Measurements from ENCODE around the gene USP2.

The USP2 gene

DNA sequence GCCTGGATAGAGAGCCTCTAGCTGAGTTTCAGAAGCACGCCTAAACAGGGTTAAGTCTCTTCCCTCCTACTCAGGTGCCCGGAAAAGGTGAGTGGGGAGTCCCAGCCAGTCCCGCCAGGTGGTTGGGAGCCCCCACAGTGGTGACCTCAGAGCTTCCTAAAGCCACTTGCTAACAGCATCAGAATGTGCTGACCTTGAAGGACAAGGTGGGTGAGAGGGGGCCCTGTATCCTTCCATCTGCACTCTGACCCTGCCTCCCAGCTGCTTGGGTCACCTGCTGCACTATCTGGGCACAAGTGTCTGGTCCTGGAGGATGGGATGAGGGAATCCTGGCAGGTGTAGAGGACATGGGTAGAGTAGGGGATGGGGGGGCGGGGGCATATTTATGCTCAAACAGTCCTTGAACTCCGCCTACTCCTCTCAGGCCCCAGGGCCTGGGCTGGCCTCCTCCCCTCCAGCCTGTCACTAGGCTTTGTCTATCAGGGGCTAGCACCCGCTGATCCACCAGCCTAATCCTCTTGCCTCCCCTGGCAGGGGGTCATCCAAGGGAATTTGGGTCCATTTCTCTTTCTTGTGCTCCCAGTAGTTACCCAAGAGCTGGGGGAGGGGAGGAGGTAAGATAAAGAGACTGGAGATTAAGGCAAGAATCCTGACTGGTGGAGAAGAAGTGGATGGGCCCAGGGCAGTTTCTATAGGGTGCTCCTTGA lies 3.4 kb downstream of the USP2 start:
- no peak for FAIRE-seq
- DNase-seq (ENCODE audit: insufficient read length, low spot score) = no peak

DNA sequence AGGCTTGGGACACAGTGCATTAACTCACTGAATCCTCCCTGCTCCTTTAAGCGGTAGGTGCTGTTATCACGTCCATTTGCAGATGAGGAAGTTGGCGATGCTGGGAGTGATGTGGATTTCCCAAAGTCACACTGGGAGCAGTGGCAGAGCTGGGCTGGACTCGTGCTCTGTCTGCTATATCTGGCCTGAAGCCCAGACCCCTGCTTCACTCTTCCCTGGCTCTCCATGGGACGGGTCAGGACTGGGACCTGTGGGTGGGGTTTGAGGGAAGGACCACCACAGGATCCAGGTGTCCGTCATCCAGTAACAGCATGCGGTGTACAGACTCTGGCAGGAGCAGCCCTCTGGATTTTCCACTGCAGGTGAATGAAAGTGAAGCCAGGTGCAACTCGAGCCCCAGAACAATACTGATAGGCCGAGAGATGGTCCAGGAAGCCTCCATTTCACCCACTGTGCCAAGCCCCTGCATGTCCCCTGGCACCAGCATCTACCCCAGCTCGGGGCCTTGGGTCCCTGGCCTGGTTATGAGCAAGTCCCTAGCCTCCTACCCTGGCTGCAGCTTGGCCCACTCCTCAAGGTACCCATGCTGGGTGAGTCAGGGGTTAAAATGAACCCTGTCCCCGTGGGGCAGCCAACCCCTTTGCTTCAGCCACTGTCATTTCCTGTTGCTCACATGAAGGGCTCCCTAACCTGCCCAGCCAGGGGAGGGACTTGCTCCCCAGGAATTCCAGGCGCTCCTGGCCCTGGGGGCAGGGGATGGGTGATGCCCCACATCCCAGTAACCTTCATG lies 4.2 kb downstream of the USP2 start:
- DNase-seq (ENCODE audit: insufficient read length, low spot score) (no peak), FAIRE-seq (no peak)

DNA sequence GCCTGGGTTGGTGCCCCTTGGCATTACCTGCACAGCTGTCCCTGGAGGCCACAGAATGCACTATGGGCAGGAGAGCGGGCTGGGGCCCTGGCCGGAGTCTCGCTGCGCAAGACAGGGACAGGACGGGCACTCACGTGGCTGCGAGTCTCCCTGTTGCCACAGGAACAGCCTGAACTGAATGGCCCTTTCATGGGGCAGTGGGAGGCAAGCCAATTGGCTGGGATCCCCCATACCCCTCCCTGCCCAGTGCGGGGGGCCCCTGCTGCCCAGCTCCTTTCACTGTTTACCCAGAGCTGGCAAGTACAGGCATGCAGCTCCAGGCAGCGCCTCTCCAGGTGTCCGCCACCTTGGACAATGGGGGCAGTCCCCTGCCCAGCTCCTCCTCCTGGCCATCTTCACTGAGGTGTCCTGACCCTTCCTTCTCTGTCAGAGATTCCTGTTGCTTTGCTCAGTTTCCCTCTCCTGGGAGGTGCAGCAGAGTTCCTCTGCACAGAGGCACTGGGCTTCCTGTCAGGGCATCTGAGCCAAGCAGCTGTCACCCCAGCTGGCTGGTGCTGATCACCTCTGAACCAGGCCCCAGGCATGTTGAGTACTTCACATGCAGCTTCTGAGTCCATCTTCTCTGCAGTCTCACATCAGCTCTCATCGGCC lies 5.2 kb downstream of the USP2 start:
- FAIRE-seq (no peak), DNase-seq (ENCODE audit: insufficient read length, low spot score) (no peak)

DNA sequence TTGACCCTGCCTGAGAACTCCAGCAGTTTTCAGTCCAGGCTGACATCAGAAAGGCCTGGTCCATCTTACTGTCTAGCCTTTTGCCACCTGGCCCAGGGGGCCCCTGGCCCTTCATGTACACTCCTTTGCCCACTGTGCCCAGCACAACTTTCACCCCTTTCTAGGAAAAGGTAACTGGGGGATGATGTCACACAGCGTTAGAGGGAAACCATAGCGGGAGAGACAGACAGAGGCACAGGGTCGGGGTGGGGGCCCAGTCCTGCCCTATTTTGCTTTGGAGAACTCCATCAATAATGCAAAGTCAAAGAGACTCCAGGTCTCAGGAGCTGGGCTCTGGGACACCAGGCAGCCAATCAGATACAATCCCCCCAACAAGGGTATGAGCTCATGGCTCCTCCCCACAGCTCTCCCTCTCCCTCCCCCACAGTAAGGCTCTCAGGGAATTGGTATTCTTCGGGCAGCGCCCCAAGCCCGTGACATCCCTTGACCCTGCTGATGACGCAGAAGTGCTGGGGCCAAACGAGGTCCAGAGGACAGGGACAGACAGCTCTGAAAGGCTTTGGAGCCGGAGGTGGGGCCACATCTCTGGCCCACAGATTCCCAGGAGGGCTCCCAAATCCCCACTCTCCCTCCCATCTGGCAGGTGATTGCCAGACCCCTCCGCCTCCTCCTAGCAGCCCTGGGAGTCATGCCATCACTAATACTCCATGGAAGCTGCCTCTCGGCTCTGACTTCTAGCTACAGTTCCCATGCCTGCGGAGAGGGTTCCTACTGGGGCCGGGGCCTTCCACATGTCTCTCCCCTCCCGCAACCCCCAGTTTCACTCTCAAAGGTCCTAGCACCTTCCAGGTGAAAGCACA lies 5.9 kb downstream of the USP2 start:
- FAIRE-seq (no peak), DNase-seq (ENCODE audit: insufficient read length, low spot score) (no peak)

DNA sequence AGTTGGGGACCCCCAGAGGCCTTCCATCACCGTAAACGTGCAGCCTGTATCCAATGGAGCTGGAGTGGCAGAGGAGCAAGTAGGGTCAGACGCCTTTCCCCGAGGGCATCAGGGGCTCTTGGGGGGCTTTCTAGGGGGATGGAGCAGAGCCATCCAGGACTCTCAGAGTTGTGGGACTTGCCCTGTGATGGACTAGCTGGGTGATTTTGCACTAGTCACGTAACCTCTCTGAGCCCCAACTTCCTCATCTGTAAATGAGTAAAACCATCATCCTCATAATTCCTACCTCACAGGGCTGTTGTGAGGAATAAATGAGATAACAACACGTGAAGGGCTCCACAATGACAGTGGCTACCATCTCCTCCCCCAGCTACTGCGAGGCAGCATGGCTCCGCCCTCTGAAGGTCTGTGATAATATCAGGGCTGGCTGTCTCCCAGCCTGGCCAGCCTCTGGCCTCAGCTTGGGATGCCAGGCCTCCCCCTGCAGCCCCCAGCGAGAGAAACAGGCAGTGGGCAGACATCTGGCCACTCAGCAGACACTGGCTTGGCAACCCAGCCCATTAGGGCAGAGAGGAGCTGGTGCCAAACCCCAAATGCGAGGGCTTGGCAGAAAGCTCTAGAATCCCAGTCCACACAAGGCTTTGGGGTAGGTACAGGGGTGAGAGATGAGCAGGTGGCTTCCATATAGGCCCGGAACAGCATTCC lies 6.7 kb downstream of the USP2 start:
- DNase-seq (ENCODE audit: insufficient read length, low spot score) (no peak), FAIRE-seq (no peak)

DNA sequence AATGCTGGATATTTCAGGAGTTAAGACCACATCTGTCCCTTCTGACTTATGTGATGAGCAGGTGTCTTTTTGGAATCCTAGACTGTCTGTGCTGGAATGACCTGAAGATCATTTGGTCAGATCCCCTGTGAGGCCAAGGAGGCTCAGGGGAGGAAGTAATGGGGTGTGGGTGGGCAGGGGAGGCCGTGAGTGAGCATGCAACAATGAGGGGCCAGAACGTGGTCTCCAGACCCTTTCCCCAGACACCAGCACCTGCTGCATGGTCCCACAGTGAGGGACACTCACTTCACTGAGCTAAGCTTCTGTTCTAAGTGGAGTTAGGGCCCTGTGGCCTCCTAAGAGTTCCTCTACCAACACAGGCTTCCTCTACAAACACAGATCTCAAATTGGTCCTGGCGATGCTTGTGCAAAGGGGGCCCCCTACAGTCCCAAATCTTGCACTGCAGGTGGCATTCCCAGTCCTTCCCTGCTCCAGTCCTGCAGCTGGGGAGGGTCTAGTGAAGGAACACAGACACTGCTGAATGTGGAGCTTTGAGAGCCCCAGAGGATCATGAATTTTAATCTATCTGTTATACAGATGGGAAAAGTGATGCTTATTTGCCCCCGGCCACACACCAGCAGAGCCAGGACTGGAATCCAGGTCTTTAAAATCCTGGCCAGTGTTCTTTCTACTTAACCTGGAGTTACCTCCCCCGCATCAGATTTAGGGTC lies 7.4 kb downstream of the USP2 start:
- DNase-seq (ENCODE audit: insufficient read length, low spot score) = peak; percentile 80
- peak; percentile 80 for FAIRE-seq

DNA sequence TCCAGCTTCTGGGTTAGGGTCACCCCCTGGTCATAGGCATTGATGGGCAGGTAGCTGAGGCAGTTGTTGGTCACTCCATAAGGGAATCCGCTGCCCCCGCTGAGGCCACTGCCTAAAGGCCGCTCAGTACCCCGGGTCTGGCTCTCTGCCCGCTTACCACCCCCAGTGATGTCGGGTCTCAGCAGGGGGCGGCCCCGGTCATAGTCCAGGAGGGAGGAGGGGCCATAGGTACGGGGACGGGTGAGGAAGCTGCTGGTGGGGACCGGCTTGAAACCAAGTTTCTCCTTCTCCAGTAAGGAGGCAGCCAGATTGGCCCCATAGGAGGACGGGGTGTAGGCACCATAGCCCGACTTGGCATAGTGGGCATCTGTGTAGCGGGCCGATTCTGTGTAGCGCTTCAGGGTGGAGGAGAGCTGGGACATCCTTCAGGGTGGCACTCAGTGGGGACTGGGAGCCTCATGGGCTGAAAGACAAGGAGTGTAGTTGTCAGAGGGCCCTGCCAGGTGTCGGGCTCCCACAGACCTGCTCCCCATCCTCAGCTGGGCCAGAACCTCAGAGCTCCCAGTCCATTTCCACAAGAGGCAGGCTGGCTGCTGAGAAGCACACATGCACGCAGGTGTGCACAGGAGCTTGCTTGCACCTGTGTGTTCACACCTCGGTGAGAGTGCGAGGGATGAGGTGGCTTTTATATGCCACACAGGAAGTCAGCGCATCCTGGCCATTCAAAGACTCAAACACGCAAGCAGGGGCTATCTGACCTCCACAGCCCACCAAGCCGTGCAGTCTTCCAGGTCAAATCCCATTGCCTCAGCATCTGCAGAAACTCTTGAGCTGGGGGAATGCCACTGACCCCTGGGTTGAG lies 8.2 kb downstream of the USP2 start:
- FAIRE-seq = no peak
- DNase-seq (ENCODE audit: insufficient read length, low spot score) = no peak

DNA sequence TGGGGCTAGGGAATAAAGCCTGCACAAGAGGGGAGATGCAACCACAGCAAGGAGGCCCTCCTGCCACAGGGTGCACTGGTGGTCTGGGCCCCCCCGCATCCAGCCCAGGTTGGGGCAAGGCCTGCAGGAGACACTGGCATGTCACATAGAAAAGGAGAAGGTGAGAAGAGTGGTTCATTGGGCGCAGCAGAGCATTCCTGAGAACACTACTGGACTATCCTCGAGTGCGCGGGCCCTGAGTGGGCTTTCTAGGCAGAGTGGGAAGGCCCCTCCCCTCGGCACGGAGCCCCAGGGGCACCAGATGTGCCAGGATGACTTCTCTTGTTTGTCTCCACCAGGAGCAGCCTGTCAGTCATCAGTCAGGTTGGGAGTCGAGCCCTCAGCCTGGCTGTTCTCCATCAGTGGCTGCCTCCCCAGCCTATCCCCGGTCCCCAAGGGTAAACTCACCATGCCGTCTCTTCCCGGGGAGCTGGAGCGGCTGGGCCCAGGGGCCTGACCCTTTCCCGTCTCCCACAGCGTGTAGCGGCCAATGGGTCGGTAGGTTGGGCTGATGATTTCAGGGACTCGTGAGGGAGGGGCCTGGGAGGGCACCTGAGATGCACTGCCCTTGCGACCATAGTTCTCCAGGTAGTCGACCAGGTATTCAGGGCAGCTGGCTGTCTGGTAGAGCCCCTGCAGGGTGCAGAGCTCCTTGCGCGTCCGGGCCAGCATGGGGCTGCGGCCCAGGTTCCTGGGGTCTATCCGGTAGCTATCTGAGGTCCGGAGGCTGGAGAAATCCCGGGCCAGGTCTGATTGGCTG lies 9.0 kb downstream of the USP2 start:
- FAIRE-seq (no peak), DNase-seq (ENCODE audit: insufficient read length, low spot score) (no peak)

DNA sequence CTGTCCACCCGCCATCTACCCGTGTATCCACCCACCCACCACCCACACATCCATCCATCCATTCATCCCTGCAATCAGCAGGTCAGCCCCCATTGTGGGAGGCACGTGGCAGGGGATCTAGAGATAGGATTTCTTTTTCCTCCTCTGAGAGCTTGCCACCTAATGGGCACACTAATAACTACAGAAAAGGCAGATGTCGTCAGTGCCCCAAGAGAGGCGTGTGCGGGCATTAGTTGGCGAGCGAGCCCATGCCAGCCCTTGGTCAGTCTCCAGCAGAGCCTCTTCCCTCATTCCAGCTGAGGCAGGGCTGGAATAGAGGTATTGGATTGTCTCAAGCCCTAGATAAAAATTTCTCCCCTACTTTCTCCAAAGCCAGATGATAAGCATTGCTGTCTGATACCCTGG lies 9.7 kb downstream of the USP2 start:
- no peak for FAIRE-seq
- DNase-seq (ENCODE audit: insufficient read length, low spot score) = no peak

DNA sequence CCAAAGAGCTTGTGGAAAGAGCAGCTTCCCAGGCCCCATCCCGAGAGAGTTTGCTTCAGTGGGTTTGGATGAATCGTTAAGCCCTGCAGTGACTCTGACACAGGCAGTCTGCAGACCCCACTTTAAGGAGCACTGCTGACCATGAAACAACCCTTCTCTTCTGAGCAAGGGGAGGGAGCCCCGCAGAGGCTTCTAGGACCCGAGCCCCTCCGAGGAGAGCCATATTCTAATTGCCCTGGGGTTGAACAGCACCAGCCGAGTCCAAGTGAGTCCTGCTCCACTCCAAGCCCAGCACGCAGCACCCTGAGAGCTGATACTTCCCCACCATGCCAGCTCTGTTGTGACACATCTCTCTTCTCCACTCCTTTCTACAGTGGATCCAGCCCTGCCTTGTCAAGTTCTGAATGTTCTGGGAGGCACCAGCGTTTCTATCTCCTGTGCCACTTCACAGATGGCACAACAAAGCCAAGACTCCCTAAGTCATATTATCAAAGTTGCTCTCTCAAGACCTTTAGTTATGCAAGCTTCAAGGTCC lies 10.4 kb downstream of the USP2 start:
- DNase-seq (ENCODE audit: insufficient read length, low spot score) = no peak
- no peak for FAIRE-seq

DNA sequence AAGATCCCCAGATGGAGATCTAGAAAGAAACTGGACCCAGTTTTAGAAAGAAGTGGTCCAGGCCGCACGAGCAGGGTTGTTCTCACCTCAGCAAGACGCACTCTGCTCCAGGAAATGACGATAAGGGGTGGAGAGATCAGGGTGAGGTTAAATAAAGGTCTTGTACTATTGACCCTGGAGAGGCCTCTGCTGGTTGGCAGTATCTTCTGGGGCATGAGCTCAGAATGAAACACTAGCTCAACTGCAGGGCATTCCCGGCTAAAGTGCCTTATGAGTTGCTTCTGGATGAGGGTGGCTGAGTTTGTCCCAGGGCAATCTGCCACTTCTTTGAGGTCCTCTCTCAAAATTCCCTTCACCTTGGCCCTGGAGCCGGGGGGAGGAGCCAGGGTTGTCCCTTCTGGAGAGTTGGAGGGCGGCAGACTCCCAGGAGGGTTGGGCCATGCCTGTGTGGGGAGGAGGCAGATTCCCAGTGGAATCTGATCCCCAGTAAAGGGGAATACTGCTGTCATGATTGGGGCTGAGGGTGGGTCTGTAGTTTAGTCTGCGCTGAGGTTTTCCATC lies 10.9 kb downstream of the USP2 start:
- no peak for FAIRE-seq

DNA sequence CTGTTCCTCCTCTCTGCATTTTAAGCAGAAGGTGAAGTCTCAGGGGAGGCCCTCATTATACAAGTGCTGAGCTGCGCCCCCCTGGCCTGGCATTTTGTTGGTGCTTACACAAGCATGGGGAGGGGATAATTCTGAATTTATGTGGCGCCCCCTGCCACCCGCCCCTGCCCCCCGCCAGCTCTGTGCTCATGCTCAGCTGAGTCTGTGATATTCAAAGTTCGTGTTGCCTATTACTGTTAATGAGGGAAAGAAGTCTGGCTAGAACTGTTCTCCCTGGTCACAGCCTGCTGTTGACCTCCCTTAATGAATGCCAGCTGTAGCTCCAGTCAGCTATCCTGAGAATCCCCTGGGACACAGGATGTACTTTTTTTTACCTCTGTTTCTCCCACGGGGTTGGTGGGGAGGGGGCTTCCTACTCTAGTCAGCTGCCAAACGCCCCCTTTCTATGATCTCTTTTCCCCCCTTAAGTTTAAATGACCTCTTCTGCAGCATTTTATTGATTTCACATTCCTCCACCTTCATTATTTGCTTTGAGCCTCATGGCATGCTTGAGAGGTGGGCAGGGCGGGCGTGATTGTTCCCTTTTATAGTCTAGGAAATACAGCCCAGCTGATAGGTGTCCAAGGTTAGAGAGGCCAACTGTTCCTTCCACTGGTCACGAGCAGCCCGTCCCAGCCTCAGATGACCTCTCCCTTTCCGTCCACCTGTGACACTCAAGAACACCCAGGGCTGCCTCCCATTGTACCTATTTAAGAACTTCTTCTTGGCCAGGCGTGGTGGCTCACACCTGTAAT lies 12.2 kb downstream of the USP2 start:
- FAIRE-seq = no peak
- DNase-seq (ENCODE audit: insufficient read length, low spot score) = no peak

More for the DNA sequence above, 10.9 kb downstream of the USP2 start:
- DNase-seq (ENCODE audit: insufficient read length, low spot score) = no peak

DNA sequence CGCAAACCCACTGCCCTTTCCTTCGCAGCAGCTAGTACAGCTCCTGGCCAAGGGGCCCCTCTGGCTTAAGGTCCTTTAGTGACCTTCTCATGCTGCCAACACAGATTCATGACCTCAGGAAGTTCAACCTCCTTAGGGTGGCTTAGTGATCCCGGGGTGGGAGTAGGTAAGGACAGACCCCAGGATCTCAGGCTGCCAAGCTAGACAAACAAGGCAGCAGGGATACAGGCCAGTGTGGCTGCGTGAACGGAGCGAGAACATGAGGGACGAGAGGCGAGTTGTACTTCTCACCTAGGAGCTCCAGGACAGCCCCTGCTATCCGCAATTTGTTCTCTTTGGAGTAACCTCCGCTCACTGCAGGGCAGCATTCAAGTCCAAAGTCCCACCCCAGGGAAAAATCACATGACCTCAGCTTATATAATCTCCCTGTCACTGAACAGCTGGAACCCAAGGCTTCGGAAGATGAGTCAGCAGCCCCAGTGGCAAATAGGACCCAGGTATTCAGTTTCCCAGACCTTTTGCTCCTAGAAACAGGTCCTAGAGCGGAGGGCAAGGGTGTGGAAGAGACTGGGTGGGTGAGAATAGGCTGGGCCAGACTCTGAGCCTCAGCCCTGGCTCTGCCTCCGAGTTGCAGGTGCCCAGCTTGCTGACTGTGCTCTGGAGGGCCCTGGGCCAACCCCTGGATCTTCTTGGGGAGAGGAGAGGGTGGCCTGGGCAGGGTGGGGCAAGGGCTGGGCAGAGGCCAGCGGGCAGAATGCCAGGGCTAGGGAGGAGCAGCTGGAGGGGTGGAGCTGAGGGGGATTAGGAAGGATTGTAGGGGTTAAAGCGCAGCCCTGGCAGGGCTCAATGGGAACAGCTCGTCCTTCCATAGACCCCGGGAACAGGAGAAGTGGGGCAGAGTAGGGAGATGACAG lies 13.1 kb downstream of the USP2 start:
- DNase-seq (ENCODE audit: insufficient read length, low spot score) (no peak), FAIRE-seq (no peak)

DNA sequence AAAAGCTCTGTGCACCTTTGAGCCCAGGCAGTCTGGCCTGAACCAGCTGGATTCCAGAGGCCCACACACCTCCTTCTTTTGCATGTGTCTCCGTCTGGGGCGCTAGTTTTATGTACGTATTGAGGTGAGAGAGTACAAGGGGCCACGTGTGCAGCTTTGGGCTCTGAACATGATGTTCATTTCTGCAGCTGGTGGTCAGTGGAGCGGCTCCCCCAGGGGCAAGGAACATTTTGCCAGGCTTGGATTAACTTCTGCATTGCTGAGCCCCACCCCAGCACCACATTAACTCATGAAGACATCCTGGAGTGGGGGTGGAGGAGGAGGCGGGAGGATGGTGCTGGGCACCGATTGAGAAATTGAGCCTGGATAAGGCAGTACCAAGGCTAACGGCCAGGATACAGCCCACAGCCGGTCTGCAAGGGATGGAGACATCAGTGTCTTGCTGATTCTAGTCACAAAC lies 13.8 kb downstream of the USP2 start:
- FAIRE-seq (no peak), DNase-seq (ENCODE audit: insufficient read length, low spot score) (no peak)

Data from HTR-8/SVneo (cell line).